Subcutaneous abdominal adipose tissue (tissue), 5 donors: ENCODE measurements around the gene KIAA1328.

Experiments used
- H3K27ac ChIP-seq: one replicate; pipeline ENCODE4 v1.7.0; 2013; ENCODE audit warnings: low read depth, mild to moderate bottlenecking, inconsistent platforms, low read length, moderate library complexity
- H3K27me3 ChIP-seq, 5 donors: one replicate each; pipeline ENCODE4 v1.7.0; 2013; ENCODE audit warnings: low read length in 5 of 5, inconsistent platforms in 1 of 5; ENCODE audit not compliant: control insufficient read depth in 5 of 5, insufficient read depth in 4 of 5
- H3K36me3 ChIP-seq, 5 donors: one replicate each; pipeline ENCODE4 v1.7.0; 2013; ENCODE audit warnings: low read length in 5 of 5; ENCODE audit not compliant: control insufficient read depth in 5 of 5, insufficient read depth in 5 of 5
- H3K4me1 ChIP-seq, 5 donors: one replicate each; pipeline ENCODE4 v1.7.0; 2013; ENCODE audit warnings: low read length in 5 of 5, mild to moderate bottlenecking in 3 of 5, moderate library complexity in 1 of 5; ENCODE audit not compliant: control insufficient read depth in 5 of 5, insufficient read depth in 5 of 5
- H3K4me3 ChIP-seq, 5 donors: one replicate each; pipeline ENCODE4 v1.7.0; 2013; ENCODE audit warnings: low read length in 5 of 5, low read depth in 1 of 5
- H3K9ac ChIP-seq, 5 donors: one replicate each; pipeline ENCODE4 v1.7.0; 2013; ENCODE audit warnings: low read length in 5 of 5, mild to moderate bottlenecking in 4 of 5, moderate library complexity in 3 of 5
- H3K9me3 ChIP-seq, 5 donors: one replicate each; pipeline ENCODE4 v1.7.0; 2013; ENCODE audit warnings: low read length in 5 of 5; ENCODE audit not compliant: control insufficient read depth in 5 of 5
- donor health status: healthy.
- donor health status: healthy.
- donor health status: healthy.
- donor health status: healthy.
- donor health status: healthy.

The KIAA1328 gene

DNA sequence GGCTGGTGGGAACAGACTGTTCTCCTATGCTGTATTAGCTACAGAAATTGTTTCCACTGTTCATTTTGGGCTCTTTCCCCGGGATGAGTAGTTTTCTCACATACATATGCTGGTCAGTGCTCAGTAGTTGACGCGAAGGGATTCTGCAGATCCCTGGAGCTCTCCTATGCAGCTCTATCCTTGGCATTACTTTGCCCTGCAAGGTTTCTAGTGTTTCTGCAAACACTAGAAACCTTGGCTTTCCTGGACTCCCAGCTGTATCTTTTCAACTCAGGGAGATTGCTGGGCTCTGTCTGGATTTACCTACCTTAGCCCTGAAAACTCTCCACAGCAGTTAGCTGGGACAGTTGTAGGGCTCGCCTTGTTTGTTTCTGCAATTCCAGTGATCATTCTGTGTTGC is 10.9 kb downstream of the KIAA1328 start:
- no peak overlapping the region for H3K9ac ChIP-seq
- H3K27me3 ChIP-seq: no peaks in the 10 kb centered on the region
- H3K4me3 ChIP-seq: no peak overlapping the region
- H3K4me1 ChIP-seq: peaks cover 0 to 4% (median 0%) of the 10 kb centered on the region in 5 donors
- H3K9me3 ChIP-seq: no peaks in the 10 kb centered on the region
- no peak overlapping the region for H3K27ac ChIP-seq
- peaks cover 2 to 14% (median 6%) of the 10 kb centered on the region in 5 donors for H3K36me3 ChIP-seq

DNA sequence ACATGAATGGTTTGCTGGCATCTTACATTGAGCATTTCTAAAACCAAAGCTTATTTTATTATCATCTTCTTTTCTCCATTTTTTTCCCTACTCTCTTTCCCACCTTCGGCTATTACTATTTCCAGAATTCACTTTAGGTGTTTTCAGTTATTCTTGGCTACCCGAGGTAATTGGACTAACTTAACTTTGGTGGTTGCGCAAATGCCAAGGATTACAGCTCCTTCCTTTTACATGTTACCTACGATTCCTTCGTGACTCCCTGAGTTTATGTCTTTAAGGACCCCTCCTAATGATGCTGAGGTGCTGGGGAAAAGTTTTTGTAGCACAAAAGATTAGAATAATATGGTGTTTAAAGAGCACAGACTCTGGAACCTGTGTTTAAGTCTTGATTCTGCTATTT is 14.3 kb downstream of the KIAA1328 start:
- peaks cover 0 to 14% (median 0%) of the 10 kb centered on the region in 5 donors for H3K36me3 ChIP-seq
- H3K27me3 ChIP-seq: no peaks in the 10 kb centered on the region
- no peak overlapping the region for H3K4me3 ChIP-seq
- no peak overlapping the region for H3K27ac ChIP-seq
- H3K9me3 ChIP-seq: no peaks in the 10 kb centered on the region
- H3K4me1 ChIP-seq: peaks cover 0 to 3% (median 0%) of the 10 kb centered on the region in 5 donors
- H3K9ac ChIP-seq: no peak overlapping the region

DNA sequence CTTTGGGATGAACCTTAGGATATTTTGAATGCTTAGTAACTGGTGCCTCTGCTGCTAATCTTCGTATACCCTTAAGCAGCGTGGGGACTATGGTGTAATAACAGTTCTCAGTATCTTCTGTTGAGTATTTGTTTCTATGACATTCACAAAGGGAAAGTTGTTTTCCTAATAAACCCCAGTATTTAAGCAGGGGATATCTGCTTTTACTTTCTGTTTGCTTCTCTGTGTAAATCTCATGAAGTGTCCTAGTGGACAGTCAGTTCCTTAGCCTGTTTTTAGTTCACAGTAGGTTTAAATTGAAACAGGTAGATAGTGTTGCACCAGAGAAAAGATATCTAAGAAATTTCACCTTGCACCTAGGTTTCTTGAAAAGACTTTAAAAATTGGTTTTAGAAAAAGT is 14.9 kb downstream of the KIAA1328 start:
- no peak overlapping the region for H3K9ac ChIP-seq
- no peak overlapping the region for H3K4me3 ChIP-seq
- no peaks in the 10 kb centered on the region for H3K9me3 ChIP-seq
- peaks cover 0 to 14% (median 0%) of the 10 kb centered on the region in 5 donors for H3K36me3 ChIP-seq
- H3K27me3 ChIP-seq: no peaks in the 10 kb centered on the region
- H3K27ac ChIP-seq: no peak overlapping the region
- H3K4me1 ChIP-seq: peaks cover 0 to 3% (median 0%) of the 10 kb centered on the region in 5 donors

DNA sequence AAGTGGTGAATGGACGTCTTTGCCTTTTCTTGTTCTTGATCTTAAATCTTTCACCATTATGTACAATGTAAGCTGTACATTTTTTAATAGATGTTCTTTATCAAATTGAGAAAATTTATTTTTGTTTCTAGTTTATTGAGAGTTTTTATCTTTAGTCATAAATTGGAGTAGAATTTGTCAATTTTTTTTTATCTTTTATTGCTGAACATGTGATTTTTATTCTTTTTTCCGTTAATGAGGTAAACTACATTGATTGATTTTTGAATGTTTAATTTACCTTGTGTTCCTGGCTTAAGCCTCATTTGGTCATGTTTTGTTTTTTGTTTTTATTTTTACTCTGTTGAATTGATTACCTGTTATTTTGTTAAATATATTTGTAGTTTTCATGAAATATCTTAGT is 19.7 kb downstream of the KIAA1328 start:
- no peaks in the 10 kb centered on the region for H3K27me3 ChIP-seq
- H3K9me3 ChIP-seq: peaks cover 0 to 8% (median 6%) of the 10 kb centered on the region in 5 donors
- no peak overlapping the region for H3K27ac ChIP-seq
- no peak overlapping the region for H3K4me3 ChIP-seq
- peaks cover 2 to 10% (median 6%) of the 10 kb centered on the region in 5 donors for H3K36me3 ChIP-seq
- H3K4me1 ChIP-seq: no peaks in the 10 kb centered on the region
- H3K9ac ChIP-seq: no peak overlapping the region

DNA sequence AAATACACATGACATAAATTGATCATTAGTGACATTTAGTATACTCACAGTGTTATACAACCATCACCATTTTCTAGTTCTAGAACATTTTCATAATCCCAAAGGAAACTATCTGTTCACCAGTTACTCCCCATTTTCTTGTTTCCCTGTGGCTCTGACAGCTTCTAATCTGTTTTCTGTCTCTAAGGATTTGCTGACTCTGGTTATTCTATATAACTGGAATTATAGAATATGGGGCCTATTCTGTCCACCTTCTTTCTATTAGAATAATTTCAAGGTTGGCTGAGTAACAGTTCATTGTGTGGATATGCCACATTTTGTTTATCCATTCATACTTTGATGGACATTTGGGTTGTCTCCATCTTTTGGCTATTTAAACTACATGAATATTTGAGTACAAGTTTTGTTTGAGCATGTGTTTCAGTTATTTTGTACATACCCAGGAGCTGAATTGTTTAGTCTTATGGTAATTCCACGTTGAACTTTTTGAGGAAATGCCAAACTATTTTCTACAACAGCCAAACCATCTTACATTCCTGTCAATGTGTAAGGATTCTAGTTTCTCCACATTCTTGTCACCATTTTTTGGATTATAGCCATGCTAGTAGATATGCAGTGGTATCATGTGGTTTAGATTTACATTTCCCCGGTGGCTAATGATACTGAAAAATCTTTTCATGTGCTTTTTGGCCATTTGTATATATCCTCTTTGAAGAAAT is 20.5 kb downstream of the KIAA1328 start:
- Histone ChIP-seq H3K9ac (no peak overlapping the region), H3K9me3 (peaks cover 0 to 8% (median 6%) of the 10 kb centered on the region in 5 donors), H3K4me1 (no peaks in the 10 kb centered on the region)

DNA sequence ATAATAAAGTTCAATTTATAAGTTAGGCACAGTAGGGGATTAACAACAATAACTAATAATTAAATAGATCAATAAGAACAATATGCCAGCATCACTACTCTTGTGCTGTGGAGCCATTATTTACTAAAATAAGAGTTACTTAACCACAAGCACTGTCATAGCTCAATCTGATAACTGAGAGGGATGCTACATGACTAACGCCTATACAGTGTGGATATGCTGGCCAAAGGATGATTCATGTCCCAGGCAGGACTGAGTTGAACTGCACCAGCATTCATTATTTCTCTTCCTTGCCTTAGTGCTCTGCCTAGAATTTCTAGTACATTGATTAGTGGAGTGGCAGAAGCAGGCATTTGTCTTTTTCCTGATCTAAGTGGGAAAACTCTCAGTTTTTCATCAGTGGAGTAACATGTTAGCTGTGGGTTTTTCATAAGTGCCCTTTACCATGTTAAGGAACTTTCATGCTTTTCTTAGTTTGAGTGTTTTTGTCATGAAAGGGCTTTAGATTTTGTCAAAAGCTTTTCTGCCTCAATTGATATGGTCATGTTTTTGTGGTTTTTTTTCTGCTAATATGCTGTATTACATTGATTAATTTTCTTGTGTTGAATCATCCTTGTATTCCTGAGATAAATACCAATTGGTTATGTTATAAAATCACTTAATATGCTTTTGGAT is 21.7 kb downstream of the KIAA1328 start:
- Histone ChIP-seq H3K27me3 (no peaks in the 10 kb centered on the region), H3K9me3 (peaks cover 0 to 8% (median 6%) of the 10 kb centered on the region in 5 donors), H3K27ac (no peak overlapping the region), H3K4me3 (no peak overlapping the region), H3K36me3 (peaks cover 5 to 14% (median 6%) of the 10 kb centered on the region in 5 donors), H3K4me1 (no peaks in the 10 kb centered on the region), H3K9ac (no peak overlapping the region)

More for the DNA sequence above, 20.5 kb downstream of the KIAA1328 start:
- Histone ChIP-seq H3K4me3 (no peak overlapping the region), H3K36me3 (peaks cover 5 to 14% (median 7%) of the 10 kb centered on the region in 5 donors), H3K27me3 (no peaks in the 10 kb centered on the region), H3K27ac (no peak overlapping the region)

DNA sequence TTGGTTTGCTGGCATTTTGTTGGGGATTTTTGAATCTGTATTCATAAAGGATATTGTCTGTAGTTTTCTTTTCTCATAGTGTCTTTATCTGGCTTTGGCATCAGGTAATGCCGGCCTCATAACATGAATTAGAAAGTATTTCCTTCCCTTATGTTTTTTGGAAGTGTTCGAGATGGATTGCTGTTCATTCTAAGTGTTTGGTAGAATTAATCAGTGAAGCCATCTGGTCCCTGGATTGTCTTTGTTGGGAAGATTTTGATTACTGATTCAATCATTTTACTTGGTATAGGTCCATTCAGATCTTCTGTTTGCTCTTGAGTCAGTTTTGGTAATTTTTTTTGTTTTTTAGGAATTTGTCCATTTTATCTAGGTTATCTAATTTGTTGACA is 22.3 kb downstream of the KIAA1328 start:
- H3K9me3 ChIP-seq: peaks cover 0 to 8% (median 6%) of the 10 kb centered on the region in 5 donors
- no peak overlapping the region for H3K27ac ChIP-seq
- no peaks in the 10 kb centered on the region for H3K4me1 ChIP-seq
- H3K27me3 ChIP-seq: no peaks in the 10 kb centered on the region
- H3K4me3 ChIP-seq: no peak overlapping the region
- no peak overlapping the region for H3K9ac ChIP-seq
- peaks cover 5 to 14% (median 6%) of the 10 kb centered on the region in 5 donors for H3K36me3 ChIP-seq

DNA sequence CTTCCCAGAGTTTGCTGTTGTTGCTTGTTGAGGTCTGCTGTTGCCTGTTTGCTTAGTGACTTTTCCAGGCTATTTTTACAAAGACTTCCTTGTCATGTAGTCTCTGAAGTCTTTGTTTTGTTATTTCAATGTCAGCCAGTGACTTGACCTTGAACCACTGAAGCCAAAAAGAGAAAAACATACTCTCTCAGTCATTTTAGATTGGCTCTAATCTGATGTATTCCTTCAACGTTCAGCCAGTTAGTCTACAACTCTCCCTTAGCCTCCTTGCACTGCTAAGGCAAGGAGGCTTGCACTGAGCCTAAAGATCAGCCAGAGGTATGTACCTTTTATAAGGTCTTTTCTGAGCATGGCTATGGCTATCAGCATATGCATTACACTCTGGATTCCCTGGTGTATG is 27.9 kb downstream of the KIAA1328 start:
- Histone ChIP-seq H3K9me3 (peaks cover 0 to 8% (median 6%) of the 10 kb centered on the region in 5 donors), H3K4me1 (peaks cover 0 to 5% (median 0%) of the 10 kb centered on the region in 5 donors), H3K9ac (no peak overlapping the region), H3K4me3 (no peak overlapping the region), H3K36me3 (peaks cover 6 to 21% (median 9%) of the 10 kb centered on the region in 5 donors), H3K27me3 (no peaks in the 10 kb centered on the region), H3K27ac (no peak overlapping the region)

DNA sequence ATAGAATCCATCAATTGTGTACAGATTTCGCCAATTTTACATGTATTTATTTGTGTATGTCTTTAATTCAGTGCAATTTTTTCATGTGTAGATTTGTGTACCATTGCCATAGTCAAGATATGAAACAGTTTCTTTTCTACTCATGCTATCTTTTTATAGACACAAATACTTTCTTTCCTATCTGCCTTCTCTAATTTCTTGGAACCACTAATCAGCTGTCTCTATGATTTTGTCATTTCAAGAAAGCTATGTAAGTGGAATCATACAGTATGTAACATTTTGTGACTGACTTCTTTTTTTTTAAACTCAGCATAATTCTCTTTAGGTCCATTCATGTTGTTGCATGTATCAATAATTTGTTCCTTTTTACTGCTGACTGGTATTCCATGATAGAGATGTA is 33.3 kb downstream of the KIAA1328 start:
- Histone ChIP-seq H3K27ac (no peak overlapping the region), H3K9me3 (no peaks in the 10 kb centered on the region), H3K4me1 (no peaks in the 10 kb centered on the region), H3K4me3 (no peak overlapping the region), H3K9ac (no peak overlapping the region), H3K27me3 (no peaks in the 10 kb centered on the region), H3K36me3 (peaks cover 0 to 9% (median 2%) of the 10 kb centered on the region in 5 donors)

DNA sequence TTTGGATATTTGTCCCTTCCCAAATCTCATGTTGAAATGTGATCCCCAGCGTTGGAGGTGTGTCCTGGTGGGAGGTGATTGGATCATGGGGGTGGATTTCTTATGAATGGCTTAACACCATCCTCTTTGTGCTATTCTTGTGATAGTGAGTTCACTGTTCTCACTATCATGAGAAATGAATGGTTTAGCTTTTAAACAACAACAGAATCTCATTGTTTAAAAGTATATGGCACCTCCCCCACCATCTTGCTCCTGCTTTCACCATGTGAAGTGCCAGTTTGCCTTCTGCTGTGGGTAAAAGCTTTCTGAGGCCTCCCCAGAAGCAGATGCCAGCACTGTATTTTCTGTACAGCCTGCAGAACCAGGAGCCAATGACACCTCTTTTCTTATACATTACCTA is 38.1 kb downstream of the KIAA1328 start:
- H3K4me3 ChIP-seq: no peak overlapping the region
- H3K27me3 ChIP-seq: no peaks in the 10 kb centered on the region
- H3K4me1 ChIP-seq: no peaks in the 10 kb centered on the region
- H3K9ac ChIP-seq: no peak overlapping the region
- no peaks in the 10 kb centered on the region for H3K9me3 ChIP-seq
- H3K36me3 ChIP-seq: peaks cover 0 to 7% (median 3%) of the 10 kb centered on the region in 5 donors
- H3K27ac ChIP-seq: no peak overlapping the region
